ENCODE measurements around the gene TRIP4. TPM values are rescaled to one million over a fixed set of nuclear protein-coding genes. Genes with fewer than 3 reads are reported as not detected.

The TRIP4 gene
- total and polyA plus RNA-seq, 2 experiments from 2014 or later = 13.9 to 30.6 TPM

DNA sequence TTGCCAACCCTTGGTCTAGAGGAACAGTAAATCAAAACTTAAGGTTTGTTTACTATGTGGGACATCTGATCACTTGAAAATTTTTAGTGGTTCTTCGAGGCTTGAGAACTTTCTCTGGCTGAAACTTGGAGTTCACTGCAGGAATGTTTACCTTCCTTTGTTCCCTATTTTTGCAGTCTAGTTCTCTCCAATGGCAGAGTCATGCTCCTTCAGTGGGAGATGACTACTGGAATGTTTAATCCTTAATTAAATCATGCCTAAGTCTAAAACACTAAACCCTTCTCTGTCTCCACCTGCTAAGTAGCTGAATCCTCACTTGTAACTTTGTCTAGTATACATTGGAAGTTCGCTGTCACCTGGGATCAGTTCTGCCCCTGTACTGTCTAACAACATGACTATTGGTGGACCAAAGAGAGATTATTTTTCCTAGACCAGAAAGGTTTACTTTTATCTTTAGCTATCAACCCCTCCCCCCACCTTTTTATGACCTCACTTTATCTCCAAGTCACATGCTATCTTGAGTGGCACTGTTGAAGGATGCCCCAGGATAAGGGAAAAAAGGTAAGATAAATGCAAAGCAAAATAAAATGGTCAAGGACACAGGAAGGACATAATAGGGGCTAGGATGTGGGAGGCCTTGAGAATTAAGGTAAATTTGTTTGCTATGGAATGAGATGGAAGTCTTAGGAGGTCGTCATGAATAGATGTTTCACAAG is 71.6 kb downstream of the TRIP4 start:
- Histone ChIP-seq H3K4me1 (ENCODE audit: insufficient read depth) (peaks cover 56% of the 10 kb centered on the region), H2AFZ (no peak overlapping the region), H3K36me3 (replicated peaks; ENCODE audit: insufficient read depth, low read depth) (no peaks in the 10 kb centered on the region), H3K9me3 (ENCODE audit: low read depth) (no peaks in the 10 kb centered on the region), H3K27me3 (no peaks in the 10 kb centered on the region), H3K4me2 (peak overlapping the region; percentile 76), H3K9me2 (replicated peaks; ENCODE audit: insufficient read depth) (no peaks in the 10 kb centered on the region), H3K79me2 (peaks cover 27% of the 10 kb centered on the region), H3K4me3 (no peak overlapping the region), H4K20me1 (ENCODE audit: insufficient read depth, poor library complexity, severe bottlenecking) (peaks cover 21% of the 10 kb centered on the region), H3K27ac (peak overlapping the region; percentile 58)
- TF ChIP-seq, protein P1, sequence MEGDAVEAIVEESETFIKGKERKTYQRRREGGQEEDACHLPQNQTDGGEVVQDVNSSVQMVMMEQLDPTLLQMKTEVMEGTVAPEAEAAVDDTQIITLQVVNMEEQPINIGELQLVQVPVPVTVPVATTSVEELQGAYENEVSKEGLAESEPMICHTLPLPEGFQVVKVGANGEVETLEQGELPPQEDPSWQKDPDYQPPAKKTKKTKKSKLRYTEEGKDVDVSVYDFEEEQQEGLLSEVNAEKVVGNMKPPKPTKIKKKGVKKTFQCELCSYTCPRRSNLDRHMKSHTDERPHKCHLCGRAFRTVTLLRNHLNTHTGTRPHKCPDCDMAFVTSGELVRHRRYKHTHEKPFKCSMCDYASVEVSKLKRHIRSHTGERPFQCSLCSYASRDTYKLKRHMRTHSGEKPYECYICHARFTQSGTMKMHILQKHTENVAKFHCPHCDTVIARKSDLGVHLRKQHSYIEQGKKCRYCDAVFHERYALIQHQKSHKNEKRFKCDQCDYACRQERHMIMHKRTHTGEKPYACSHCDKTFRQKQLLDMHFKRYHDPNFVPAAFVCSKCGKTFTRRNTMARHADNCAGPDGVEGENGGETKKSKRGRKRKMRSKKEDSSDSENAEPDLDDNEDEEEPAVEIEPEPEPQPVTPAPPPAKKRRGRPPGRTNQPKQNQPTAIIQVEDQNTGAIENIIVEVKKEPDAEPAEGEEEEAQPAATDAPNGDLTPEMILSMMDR (IDR thresholded peaks at IDR 0.05; ENCODE audit: poor library complexity) = no peak
- TF ChIP-seq EZH2phosphoT487 (IDR thresholded peaks at IDR 0.05; ENCODE audit: low read depth, severe bottlenecking, unreplicated experiment) = no peak
- no peak for TF ChIP-seq EZH2 (IDR thresholded peaks at IDR 0.05; ENCODE audit: borderline replicate concordance)
- DNase-seq (ENCODE audit: low spot score) = peak; percentile 42
- WGBS (ENCODE audit: low lambda C conversion rate, missing lambda C conversion rate) = 51% methylated on average over 3 of the region's 3 CpGs

DNA sequence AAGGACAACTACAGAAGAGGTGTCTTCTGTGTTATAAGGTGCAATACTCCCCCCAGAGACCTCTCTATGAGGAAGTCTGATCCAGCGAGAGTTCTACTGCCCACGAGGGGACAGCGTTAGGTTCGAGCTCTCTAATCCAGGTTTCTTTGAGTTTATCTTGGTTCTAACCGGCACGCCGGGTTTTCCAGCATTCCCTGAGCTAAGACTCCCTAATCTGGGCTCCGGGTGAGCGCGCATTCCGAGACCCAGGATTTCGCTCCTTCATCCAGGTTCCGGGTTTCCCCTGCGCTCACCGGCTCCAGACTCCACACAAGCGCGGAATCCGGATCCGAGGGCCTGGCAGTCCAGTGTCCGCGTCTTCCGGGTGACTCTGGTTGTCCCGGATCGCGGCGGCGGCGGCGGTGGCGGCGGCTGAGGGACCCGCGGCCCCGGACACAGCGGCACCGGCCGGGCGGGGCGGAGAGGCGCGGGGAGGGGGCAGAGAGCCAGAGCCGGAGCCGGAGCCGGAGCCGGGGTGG is 72.6 kb downstream of the TRIP4 start, which contains the start of gene ZNF609:
Gene ZNF609, plus strand, starts transcription at position 373 of the 518 bp plus-strand sequence. CDS start 38,842 bp downstream, outside the sequence.
- Histone ChIP-seq H4K20me1 (ENCODE audit: insufficient read depth, poor library complexity, severe bottlenecking) (peaks cover 29% of the 10 kb centered on the region), H3K27ac (peak within 1 kb of the TSS; percentile 90), H2AFZ (peak within 1 kb of the TSS; percentile 65), H3K79me2 (peaks cover 37% of the 10 kb centered on the region), H3K27me3 (no peaks in the 10 kb centered on the region), H3K36me3 (replicated peaks; ENCODE audit: insufficient read depth, low read depth) (no peaks in the 10 kb centered on the region), H3K4me2 (peak within 1 kb of the TSS; percentile 86), H3K4me1 (ENCODE audit: insufficient read depth) (peaks cover 58% of the 10 kb centered on the region), H3K9me2 (replicated peaks; ENCODE audit: insufficient read depth) (no peaks in the 10 kb centered on the region), H3K9me3 (ENCODE audit: low read depth) (no peaks in the 10 kb centered on the region), H3K4me3 (peak within 1 kb of the TSS; percentile 70)
- WGBS (ENCODE audit: low lambda C conversion rate, missing lambda C conversion rate) = 3% methylated on average over 31 of the region's 45 CpGs
- peak; percentile 95 for DNase-seq (ENCODE audit: low spot score)
- TF ChIP-seq EZH2phosphoT487 (IDR thresholded peaks at IDR 0.05; ENCODE audit: low read depth, severe bottlenecking, unreplicated experiment) (no peak), EZH2 (IDR thresholded peaks at IDR 0.05; ENCODE audit: borderline replicate concordance) (no peak)
- TF ChIP-seq, protein P1 (IDR thresholded peaks at IDR 0.05; ENCODE audit: poor library complexity) = no peak

DNA sequence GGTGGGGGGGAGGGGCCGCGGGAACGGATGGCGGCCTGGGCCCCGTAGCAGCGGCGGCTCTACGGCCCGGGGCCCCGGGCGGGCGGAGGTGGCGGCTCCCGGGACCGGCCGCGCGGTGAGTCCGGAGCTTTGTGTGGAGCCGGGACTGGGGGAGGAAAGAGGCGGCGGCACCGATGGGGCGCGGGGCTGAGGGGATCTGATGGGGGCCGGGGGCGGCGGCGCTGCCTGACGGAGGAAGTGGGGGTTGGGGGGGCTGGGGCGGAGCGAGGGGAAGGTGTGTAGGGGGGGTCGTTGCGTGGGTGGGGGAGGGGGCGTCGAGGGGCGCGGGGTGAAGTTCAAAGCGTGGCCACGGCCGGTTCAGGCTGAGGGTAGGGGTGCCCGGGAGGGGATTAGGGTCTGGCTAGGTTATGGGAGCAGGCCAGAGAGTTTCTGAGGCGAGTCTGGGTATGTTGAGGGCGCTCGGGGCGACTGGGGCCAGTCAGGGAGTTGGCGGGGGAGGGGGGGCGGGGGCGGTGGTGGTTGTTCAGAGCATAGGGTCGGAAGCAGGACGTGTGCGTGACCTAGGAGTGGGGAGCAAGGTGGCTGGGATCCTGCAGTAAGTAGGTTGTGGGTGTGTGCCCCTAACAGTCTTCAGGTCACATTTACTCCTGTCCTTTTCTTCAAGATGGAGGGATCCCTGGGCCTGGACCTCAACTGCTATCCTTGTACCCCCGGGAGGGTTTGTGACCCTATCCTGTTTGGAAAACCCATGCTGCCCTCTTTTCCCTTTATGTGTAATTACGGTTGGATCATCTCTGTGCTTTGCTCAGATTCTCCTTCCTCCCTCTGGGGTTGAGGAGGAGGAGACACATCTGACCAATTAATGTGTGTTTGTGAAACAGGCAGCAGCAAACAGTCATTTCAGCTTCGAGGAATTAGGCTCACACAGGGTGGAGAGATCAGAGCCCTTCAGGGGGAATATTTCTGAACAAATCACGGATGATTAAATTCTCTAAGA is 73.4 kb downstream of the TRIP4 start:
- WGBS (ENCODE audit: low lambda C conversion rate, missing lambda C conversion rate) = 3% methylated on average over 15 of the region's 56 CpGs
- H3K9me3 ChIP-seq (ENCODE audit: low read depth) = no peaks in the 10 kb centered on the region
- peaks cover 45% of the 10 kb centered on the region for H3K79me2 ChIP-seq
- TF ChIP-seq EZH2phosphoT487 (IDR thresholded peaks at IDR 0.05; ENCODE audit: low read depth, severe bottlenecking, unreplicated experiment) = no peak
- no peak for TF ChIP-seq EZH2 (IDR thresholded peaks at IDR 0.05; ENCODE audit: borderline replicate concordance)
- TF ChIP-seq, protein P1 (IDR thresholded peaks at IDR 0.05; ENCODE audit: poor library complexity) = no peak
- peaks cover 56% of the 10 kb centered on the region for H3K4me1 ChIP-seq (ENCODE audit: insufficient read depth)
- peak overlapping the region; percentile 65 for H2AFZ ChIP-seq
- no peaks in the 10 kb centered on the region for H3K9me2 ChIP-seq (replicated peaks; ENCODE audit: insufficient read depth)
- peak overlapping the region; percentile 86 for H3K4me2 ChIP-seq
- H3K27me3 ChIP-seq = no peaks in the 10 kb centered on the region
- no peaks in the 10 kb centered on the region for H3K36me3 ChIP-seq (replicated peaks; ENCODE audit: insufficient read depth, low read depth)
- peaks cover 29% of the 10 kb centered on the region for H4K20me1 ChIP-seq (ENCODE audit: insufficient read depth, poor library complexity, severe bottlenecking)
- H3K4me3 ChIP-seq = peak overlapping the region; percentile 70
- DNase-seq (ENCODE audit: low spot score) = peak; percentile 64
- H3K27ac ChIP-seq = peak overlapping the region; percentile 90

Data from hepatocyte (in vitro differentiated cells).